Spleen (tissue), 7 donors: ENCODE measurements around the gene UBE2D1.

Experiments
- CTCF ChIP-seq, 11 experiments: fragments of 200-600 bp in 7 of 11; fragments of 450-650 bp in 4 of 11; sonication (generic) in 4 of 11; IDR thresholded peaks in 8 of 11; conservative IDR thresholded peaks in 3 of 11; 1 replicate in 7 of 11; 2 replicates in 4 of 11; pipeline versions ENCODE4 v1.4.0 to v1.8.0; 2016 to 2021; ENCODE audit warnings: antibody characterized with exemption in 11 of 11, inconsistent platforms in 4 of 11, mild to moderate bottlenecking in 1 of 11
- POLR2A ChIP-seq, 3 donors: fragments of 450-650 bp; IDR thresholded peaks; one replicate each; pipeline ENCODE4 v1.5.1; 2017; ENCODE audit warnings: antibody characterized with exemption in 3 of 3, mild to moderate bottlenecking in 1 of 3
- donor health status: DM: no; HTN: no; CAD: no; lungs with moderate emphysema.
- donor health status: DM: no; HTN: no; CAD: no.
- donor health status: DM: no; HTN: no; CAD: no.

GRCh38 chr10:58394471-58394870 is 59.7 kb downstream of the UBE2D1 start:
- TF ChIP-seq POLR2A (IDR thresholded peaks at IDR 0.05) = no peak
- TF ChIP-seq CTCF (IDR thresholded peaks at IDR 0.05 in 8 of 11, conservative IDR thresholded peaks at IDR 0.05 in 3 of 11) = no peak
